Testis (tissue), 3 donors: ENCODE data around the gene SHTN1. TPM values are rescaled to one million over a fixed set of nuclear protein-coding genes. Genes with fewer than 3 reads are reported as not detected.

Experiments used
- DNase-seq: peaks from one replicate; pipeline ENCODE4 v3.0.0-alpha.2; 2019
- H3K27ac ChIP-seq, 2 donors: fragments of 200-600 bp; sonication (generic); one replicate each; pipeline ENCODE4 v1.5.1; 2019
- H3K27me3 ChIP-seq: fragments of 200-600 bp; sonication (generic); one replicate; pipeline ENCODE4 v1.5.1; 2019
- H3K36me3 ChIP-seq: fragments of 200-600 bp; sonication (generic); one replicate; pipeline ENCODE4 v1.5.1; 2017; ENCODE audit warnings: low read depth; ENCODE audit errors: missing control alignments
- H3K4me1 ChIP-seq: fragments of 200-600 bp; sonication (generic); one replicate; pipeline ENCODE4 v1.5.1; 2019
- H3K4me3 ChIP-seq, 2 donors: fragments of 200-600 bp; sonication (generic); one replicate each; pipeline ENCODE4 v1.5.1; 2017 to 2019
- H3K9me3 ChIP-seq: fragments of 200-600 bp; sonication (generic); one replicate; pipeline ENCODE4 v1.5.1; 2017
- POLR2A ChIP-seq: fragments of 450-650 bp; IDR thresholded peaks from one replicate; pipeline ENCODE4 v1.6.1; 2017; ENCODE audit warnings: antibody characterized with exemption, mild to moderate bottlenecking, moderate library complexity
- WGBS, 2 donors: methylation state at CpG; one replicate each; pipeline ENCODE4 v1.1.5; 2018; 5-methylcytosine and 5-hydroxymethylcytosine counted together
- intact Hi-C: fragments of 100-400 bp; cut with DNase I; formaldehyde crosslinking; loops from one replicate; pipeline ENCODE4 v1.15.1; 2023; ENCODE audit warnings: low total_unique reads
- polyA plus RNA-seq: library from polyadenylated mRNA; stranded (reverse); fragments of 350-450 nt; fragmentation: Illumina TruSeq; extraction: RNeasy Lipid Tissue Mini Kit (QIAGEN cat#74804); gene quantifications from one replicate; pipeline ENCODE4 v1.2.3, GENCODE V29; 2014; ENCODE audit warnings: low read depth, low replicate concordance; ENCODE audit not compliant: insufficient read depth
- total RNA-seq, 2 donors: library from RNA; depleted of rRNA; stranded (reverse); fragments of >200 nt; gene quantifications; one replicate each; pipeline ENCODE4 v1.2.3, GENCODE V29; 2016
- TF ChIP-seq, protein P1 (sequence below), 3 experiments: fragments of 450-650 bp in 2 of 3; fragments of 200-600 bp in 1 of 3; sonication (generic) in 1 of 3; IDR thresholded peaks; one replicate each; pipeline ENCODE4 v1.5.1; 2016 to 2019; ENCODE audit warnings: antibody characterized with exemption in 3 of 3, mild to moderate bottlenecking in 2 of 3, moderate library complexity in 1 of 3

Gene SHTN1
- total and polyA plus RNA-seq, 3 donors from 2014 or later, result 21.9 to 77.3 (median 71.0) TPM

GRCh38 chr10:116997015-116997414 lies 8.0 kb downstream of the SHTN1 start:
- Histone ChIP-seq H3K27ac (no peak overlapping the region), H3K4me1 (no peaks in the 10 kb centered on the region), H3K27me3 (no peaks in the 10 kb centered on the region), H3K9me3 (no peaks in the 10 kb centered on the region), H3K4me3 (no peak overlapping the region), H3K36me3 (no peaks in the 10 kb centered on the region)
- WGBS, 2 donors, result 88 to 93% methylated on average over 2 of the region's 2 CpGs
- DNase-seq, result no peak
- intact Hi-C loops, result no loop called here
- TF ChIP-seq POLR2A, result no peak
- TF ChIP-seq, protein P1, sequence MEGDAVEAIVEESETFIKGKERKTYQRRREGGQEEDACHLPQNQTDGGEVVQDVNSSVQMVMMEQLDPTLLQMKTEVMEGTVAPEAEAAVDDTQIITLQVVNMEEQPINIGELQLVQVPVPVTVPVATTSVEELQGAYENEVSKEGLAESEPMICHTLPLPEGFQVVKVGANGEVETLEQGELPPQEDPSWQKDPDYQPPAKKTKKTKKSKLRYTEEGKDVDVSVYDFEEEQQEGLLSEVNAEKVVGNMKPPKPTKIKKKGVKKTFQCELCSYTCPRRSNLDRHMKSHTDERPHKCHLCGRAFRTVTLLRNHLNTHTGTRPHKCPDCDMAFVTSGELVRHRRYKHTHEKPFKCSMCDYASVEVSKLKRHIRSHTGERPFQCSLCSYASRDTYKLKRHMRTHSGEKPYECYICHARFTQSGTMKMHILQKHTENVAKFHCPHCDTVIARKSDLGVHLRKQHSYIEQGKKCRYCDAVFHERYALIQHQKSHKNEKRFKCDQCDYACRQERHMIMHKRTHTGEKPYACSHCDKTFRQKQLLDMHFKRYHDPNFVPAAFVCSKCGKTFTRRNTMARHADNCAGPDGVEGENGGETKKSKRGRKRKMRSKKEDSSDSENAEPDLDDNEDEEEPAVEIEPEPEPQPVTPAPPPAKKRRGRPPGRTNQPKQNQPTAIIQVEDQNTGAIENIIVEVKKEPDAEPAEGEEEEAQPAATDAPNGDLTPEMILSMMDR (IDR thresholded peaks at IDR 0.05), result no peak

DNA sequence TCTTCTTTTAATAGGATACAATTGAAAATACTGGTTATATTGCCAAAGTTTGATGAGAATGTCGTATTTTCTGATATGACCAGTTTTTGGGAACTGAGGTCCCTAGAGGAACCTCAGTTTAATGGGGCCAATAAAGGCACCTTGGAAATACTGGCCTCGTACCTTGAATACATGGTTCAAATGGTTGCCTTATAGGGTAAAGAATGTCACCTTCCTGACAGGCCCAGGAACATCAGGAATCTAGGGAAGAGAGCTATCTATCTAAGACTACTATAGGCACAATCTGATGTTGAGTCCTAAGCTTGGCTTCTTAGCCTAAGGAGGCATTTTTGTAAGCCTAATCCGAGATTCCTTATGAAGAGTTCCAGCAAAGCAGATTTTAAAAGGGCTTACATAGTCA lies 9.3 kb downstream of the SHTN1 start:
- H3K9me3 ChIP-seq, result no peaks in the 10 kb centered on the region
- H3K27ac ChIP-seq, result no peak overlapping the region
- H3K27me3 ChIP-seq, result no peaks in the 10 kb centered on the region
- 98 to 99% methylated on average over 3 of the region's 3 CpGs for WGBS, 2 donors
- no peak overlapping the region for H3K4me3 ChIP-seq
- no peaks in the 10 kb centered on the region for H3K4me1 ChIP-seq
- no peak for DNase-seq
- intact Hi-C loops, result no loop called here
- H3K36me3 ChIP-seq, result no peaks in the 10 kb centered on the region
- no peak for TF ChIP-seq POLR2A
- TF ChIP-seq, protein P1 (IDR thresholded peaks at IDR 0.05), result no peak

DNA sequence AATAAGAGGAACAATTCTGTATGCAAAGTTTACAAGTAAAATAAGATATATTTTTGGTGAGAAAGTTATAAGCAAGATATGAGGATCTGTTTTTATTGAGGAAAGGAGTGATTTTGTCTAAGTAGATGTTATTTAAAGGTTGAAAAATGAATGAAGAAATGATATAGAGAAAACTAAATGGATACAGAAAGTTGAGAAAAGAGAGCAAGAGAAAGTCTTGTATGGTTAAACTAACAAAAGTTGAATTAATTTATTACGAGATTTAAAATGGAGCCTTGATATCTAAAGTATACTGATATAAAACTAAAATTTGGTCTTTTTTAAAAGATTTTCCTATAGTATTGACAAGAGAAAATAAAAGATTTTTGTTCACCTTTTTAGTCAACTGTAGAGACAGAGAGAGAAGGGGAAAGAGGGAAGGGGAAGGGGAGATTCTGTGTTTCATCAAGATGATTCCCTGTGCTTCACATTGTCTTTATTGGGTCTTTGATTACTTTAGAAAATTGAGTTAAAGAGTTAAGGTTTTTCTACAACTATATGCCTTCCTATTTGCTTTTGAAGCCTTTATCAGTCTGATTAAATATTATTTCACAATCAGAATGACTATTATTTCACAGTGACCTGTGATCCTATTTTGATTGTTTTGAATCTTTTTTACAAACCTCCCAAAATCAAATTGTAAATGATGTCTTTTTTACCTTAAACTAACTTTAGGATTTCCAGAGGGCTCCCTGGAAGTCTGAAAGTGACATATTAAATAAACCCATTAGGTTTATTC lies 10.7 kb downstream of the SHTN1 start:
- Histone ChIP-seq H3K27me3 (no peaks in the 10 kb centered on the region), H3K36me3 (no peaks in the 10 kb centered on the region), H3K9me3 (no peaks in the 10 kb centered on the region), H3K27ac (no peak overlapping the region), H3K4me1 (no peaks in the 10 kb centered on the region), H3K4me3 (no peak overlapping the region)
- no peak for DNase-seq
- WGBS, 2 donors, result 85 to 93% methylated on average over 1 of the region's 1 CpG
- TF ChIP-seq POLR2A, result no peak
- TF ChIP-seq, protein P1 (IDR thresholded peaks at IDR 0.05), result no peak
- intact Hi-C loops, result no loop called here

DNA sequence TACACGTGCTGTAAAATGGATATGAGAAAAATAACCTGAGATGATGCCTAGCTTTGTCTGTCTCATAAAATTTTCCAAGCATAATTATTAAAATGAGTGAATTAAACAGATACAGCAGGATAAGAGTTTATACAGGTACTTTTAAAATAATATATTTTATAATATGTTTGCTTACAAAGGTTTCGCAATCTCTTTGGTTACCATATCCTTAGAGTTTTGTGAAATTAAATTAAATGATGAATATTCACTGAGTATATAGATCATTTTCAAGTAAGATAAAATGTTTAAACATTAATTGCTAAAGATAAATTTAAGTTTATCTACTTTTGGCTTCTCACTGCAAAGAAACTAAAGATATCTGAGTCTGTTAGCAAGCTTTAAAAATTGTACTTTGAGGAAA lies 11.4 kb downstream of the SHTN1 start:
- intact Hi-C loops, result no loop called here
- no peaks in the 10 kb centered on the region for H3K9me3 ChIP-seq
- no peaks in the 10 kb centered on the region for H3K27me3 ChIP-seq
- H3K36me3 ChIP-seq, result no peaks in the 10 kb centered on the region
- H3K4me1 ChIP-seq, result no peaks in the 10 kb centered on the region
- no peak overlapping the region for H3K27ac ChIP-seq
- no peak overlapping the region for H3K4me3 ChIP-seq
- DNase-seq, result no peak
- 92 to 97% methylated on average over 2 of the region's 2 CpGs for WGBS, 2 donors
- TF ChIP-seq, protein P1 (IDR thresholded peaks at IDR 0.05), result no peak
- no peak for TF ChIP-seq POLR2A

DNA sequence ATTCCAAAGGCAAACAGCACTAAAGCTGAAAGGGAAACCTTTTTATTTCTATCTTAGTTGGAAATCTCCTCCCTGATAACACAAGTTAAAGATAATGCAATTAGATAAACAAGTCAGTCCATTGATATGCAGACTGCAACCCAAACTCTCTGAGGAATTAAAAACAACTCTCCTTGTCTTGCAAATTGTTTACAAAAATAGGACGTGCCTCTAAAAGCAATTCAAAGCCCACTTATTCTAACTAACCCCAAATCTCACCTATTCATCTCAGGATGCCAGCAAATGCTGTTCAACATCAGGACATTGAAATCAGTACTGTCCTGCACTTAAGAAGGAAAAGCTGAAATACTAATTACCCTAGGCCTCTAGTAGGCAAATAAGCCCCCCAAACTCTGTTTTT lies 12.8 kb downstream of the SHTN1 start:
- intact Hi-C loops, result no loop called here
- Histone ChIP-seq H3K9me3 (no peaks in the 10 kb centered on the region), H3K4me3 (no peak overlapping the region), H3K4me1 (no peaks in the 10 kb centered on the region), H3K36me3 (no peaks in the 10 kb centered on the region), H3K27ac (no peak overlapping the region), H3K27me3 (no peaks in the 10 kb centered on the region)
- TF ChIP-seq, protein P1 (IDR thresholded peaks at IDR 0.05), result no peak
- no peak for TF ChIP-seq POLR2A
- WGBS, 2 donors, result 83 to 90% methylated on average over 1 of the region's 1 CpG
- DNase-seq, result no peak
